Hepatocyte (in vitro differentiated cells): ENCODE measurements around the gene STPG3.
A peak's percentile ranks its signal among the peaks of the same experiment; 100 is the strongest.

Experiments used
- EZH2 ChIP-seq: fragments of 200-600 bp; sonication (generic); IDR thresholded peaks from 2 replicates; pipeline ENCODE4 v1.6.1; 2016; ENCODE audit warnings: antibody characterized with exemption, mild to moderate bottlenecking, borderline replicate concordance
- TF ChIP-seq, protein P1 (sequence below): fragments of 200-600 bp; sonication (generic); IDR thresholded peaks from 2 replicates; pipeline ENCODE4 v1.5.1; 2016; ENCODE audit warnings: antibody characterized with exemption, mild to moderate bottlenecking; ENCODE audit not compliant: poor library complexity

DNA sequence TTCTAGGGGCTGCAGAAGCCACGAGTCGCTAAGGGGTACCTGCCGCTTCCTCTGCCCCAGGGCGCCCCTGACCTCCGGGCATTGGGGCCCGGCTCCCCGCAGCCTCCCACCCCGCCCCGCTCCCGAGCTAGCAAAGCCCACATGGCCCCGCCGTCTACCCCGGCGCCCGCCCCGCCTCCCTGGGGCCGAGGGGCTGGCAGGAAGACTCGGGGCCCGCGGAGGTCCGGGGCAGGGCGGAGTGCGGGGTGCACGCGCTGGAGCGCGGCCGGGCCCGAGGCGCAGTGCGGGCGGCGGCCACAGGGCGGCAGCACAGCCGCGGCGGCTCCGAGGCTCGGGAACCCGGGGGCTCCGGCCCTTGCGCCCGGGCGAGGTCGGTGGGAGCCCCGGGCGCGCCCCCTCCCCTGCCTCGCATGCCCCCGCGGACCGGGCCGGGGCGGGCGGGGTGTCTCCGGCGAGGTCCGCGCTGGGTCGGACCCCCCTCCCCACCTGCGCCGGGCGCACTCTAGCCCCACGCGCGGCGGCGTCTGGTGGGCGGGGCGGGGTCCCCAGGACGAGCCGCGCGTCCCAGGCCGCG, 44.2 kb downstream of the STPG3 start:
- TF ChIP-seq, protein P1, sequence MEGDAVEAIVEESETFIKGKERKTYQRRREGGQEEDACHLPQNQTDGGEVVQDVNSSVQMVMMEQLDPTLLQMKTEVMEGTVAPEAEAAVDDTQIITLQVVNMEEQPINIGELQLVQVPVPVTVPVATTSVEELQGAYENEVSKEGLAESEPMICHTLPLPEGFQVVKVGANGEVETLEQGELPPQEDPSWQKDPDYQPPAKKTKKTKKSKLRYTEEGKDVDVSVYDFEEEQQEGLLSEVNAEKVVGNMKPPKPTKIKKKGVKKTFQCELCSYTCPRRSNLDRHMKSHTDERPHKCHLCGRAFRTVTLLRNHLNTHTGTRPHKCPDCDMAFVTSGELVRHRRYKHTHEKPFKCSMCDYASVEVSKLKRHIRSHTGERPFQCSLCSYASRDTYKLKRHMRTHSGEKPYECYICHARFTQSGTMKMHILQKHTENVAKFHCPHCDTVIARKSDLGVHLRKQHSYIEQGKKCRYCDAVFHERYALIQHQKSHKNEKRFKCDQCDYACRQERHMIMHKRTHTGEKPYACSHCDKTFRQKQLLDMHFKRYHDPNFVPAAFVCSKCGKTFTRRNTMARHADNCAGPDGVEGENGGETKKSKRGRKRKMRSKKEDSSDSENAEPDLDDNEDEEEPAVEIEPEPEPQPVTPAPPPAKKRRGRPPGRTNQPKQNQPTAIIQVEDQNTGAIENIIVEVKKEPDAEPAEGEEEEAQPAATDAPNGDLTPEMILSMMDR, result peak; percentile 36
- TF ChIP-seq EZH2, result no peak
